DND-41 (cell line): ENCODE data around the gene TRAPPC10.

Experiments
- CTCF ChIP-seq: IDR thresholded peaks from 2 replicates; pipeline ENCODE4 v1.5.1; 2012; ENCODE audit warnings: borderline replicate concordance, low read length, moderate library complexity, mild to moderate bottlenecking; ENCODE audit not compliant: poor library complexity, severe bottlenecking; ENCODE audit errors: extremely low read depth
- EZH2 ChIP-seq: IDR thresholded peaks from 3 replicates; pipeline ENCODE4 v1.6.1; 2012; ENCODE audit warnings: borderline replicate concordance, low read depth, mild to moderate bottlenecking, moderate library complexity, low read length, inconsistent platforms; ENCODE audit not compliant: severe bottlenecking

- TF ChIP-seq CTCF: no peak
- TF ChIP-seq EZH2: no peak
Observed at GRCh38 chr21:43976661-43977060, 35.4 kb upstream of the TRAPPC10 start.
